Measurements from ENCODE around the gene BOLA3.

The BOLA3 gene

DNA sequence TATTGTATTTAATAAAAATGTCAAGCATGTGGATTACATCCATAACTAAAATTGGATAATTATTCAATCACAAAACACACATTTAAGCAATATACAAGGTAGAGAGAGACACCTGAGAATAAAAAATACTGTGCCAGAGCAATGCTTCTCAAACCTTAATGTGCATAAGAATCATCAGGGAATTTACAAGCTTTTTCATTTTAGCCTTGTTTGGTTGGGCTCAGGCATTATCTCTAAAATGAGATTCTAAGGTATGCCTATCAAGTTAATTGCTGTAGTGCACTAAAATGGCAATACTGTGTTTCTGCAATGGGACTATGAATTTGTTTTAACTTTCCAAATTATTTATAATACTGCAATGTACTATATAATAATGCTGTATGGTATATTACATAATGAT, 30.0 kb upstream of the BOLA3 start:
- H4K8ac ChIP-seq (ENCODE audit: low read depth, low read length): no peak overlapping the region
- H3K79me1 ChIP-seq (ENCODE audit: low read length): peaks cover 7% of the 10 kb centered on the region
- no peaks in the 10 kb centered on the region for H3K9me3 ChIP-seq (ENCODE audit: insufficient read depth, low read depth, low read length)
- peaks cover 0 to 5% of the 10 kb centered on the region in 2 experiments for H3K36me3 ChIP-seq (ENCODE audit: control insufficient read depth in 1 of 2, insufficient read depth in 2 of 2, low read length in 2 of 2)
- peak overlapping the region; percentile 92 for H3K4me3 ChIP-seq (ENCODE audit: low read depth, low read length)
- H3K79me2 ChIP-seq (ENCODE audit: control insufficient read depth, insufficient read depth, low read length, poor library complexity): peaks cover 14% of the 10 kb centered on the region
- H2BK120ac ChIP-seq (ENCODE audit: insufficient read depth, low read length, poor library complexity): no peak overlapping the region
- no peak overlapping the region for H3K9ac ChIP-seq (ENCODE audit: low read length)
- no peak overlapping the region for H2BK12ac ChIP-seq (ENCODE audit: low read length)
- H3K4me2 ChIP-seq (ENCODE audit: low read length): peak overlapping the region; percentile 59
- H4K12ac ChIP-seq (ENCODE audit: low read depth, low read length): no peak overlapping the region
- H3K27me3 ChIP-seq (ENCODE audit: insufficient read depth, low read length): no peaks in the 10 kb centered on the region
- no peak overlapping the region for H4K91ac ChIP-seq (ENCODE audit: low read depth, low read length)
- H3K4me1 ChIP-seq (ENCODE audit: control insufficient read depth in 1 of 2, insufficient read depth in 2 of 2, low read length in 2 of 2): peaks cover 3 to 4% of the 10 kb centered on the region in 2 experiments
- H3K14ac ChIP-seq (ENCODE audit: low read length): no peak overlapping the region
- H3K4ac ChIP-seq (ENCODE audit: low read depth, low read length): no peak overlapping the region
- no peak overlapping the region for H2AFZ ChIP-seq (ENCODE audit: insufficient read depth, low read length, poor library complexity)
- no peak overlapping the region for H3K27ac ChIP-seq (ENCODE audit: low read depth, low read length)
- H2BK5ac ChIP-seq (ENCODE audit: low read depth, low read length, poor library complexity): no peak overlapping the region
- no peak overlapping the region for H3K18ac ChIP-seq (ENCODE audit: low read length)
- no peak for DNase-seq
- no peak overlapping the region for H3K23ac ChIP-seq (ENCODE audit: low read length)
- no peak overlapping the region for H2AK5ac ChIP-seq (ENCODE audit: low read length)

DNA sequence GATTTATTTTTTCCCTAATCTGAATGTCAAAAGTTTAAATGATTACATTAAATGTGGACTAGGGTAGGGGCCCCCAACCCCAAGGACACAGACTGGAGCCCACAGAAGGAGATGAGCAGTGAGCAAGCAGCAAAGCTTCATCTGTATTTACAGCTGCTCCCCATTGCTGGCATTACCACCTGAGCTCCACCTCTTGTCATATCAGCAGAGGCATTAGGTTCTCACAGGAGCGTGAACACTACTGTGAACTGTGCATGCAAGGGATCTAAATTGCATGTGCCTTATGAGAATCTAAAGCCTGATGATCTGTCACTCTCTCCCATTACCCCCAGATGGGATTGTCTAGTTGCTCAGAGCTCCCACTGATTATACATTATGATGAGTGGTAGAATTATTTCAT, 27.2 kb upstream of the BOLA3 start:
- Histone ChIP-seq H2BK5ac (ENCODE audit: low read depth, low read length, poor library complexity) (no peak overlapping the region), H2BK12ac (ENCODE audit: low read length) (no peak overlapping the region), H3K14ac (ENCODE audit: low read length) (no peak overlapping the region), H3K36me3 (ENCODE audit: control insufficient read depth in 1 of 2, insufficient read depth in 2 of 2, low read length in 2 of 2) (peaks cover 15 to 17% of the 10 kb centered on the region in 2 experiments), H3K4me3 (ENCODE audit: low read depth, low read length) (no peak overlapping the region), H3K27me3 (ENCODE audit: insufficient read depth, low read length) (no peaks in the 10 kb centered on the region), H3K9me3 (ENCODE audit: insufficient read depth, low read depth, low read length) (no peaks in the 10 kb centered on the region), H3K79me2 (ENCODE audit: control insufficient read depth, insufficient read depth, low read length, poor library complexity) (peaks cover 14% of the 10 kb centered on the region), H3K79me1 (ENCODE audit: low read length) (peaks cover 7% of the 10 kb centered on the region), H2AK5ac (ENCODE audit: low read length) (no peak overlapping the region), H3K9ac (ENCODE audit: low read length) (no peak overlapping the region), H2AFZ (ENCODE audit: insufficient read depth, low read length, poor library complexity) (no peak overlapping the region), H3K27ac (ENCODE audit: low read depth, low read length) (no peak overlapping the region), H4K91ac (ENCODE audit: low read depth, low read length) (no peak overlapping the region), H3K4me1 (ENCODE audit: control insufficient read depth in 1 of 2, insufficient read depth in 2 of 2, low read length in 2 of 2) (peaks cover 3 to 4% of the 10 kb centered on the region in 2 experiments), H3K18ac (ENCODE audit: low read length) (no peak overlapping the region), H2BK120ac (ENCODE audit: insufficient read depth, low read length, poor library complexity) (no peak overlapping the region), H3K4me2 (ENCODE audit: low read length) (no peak overlapping the region), H4K12ac (ENCODE audit: low read depth, low read length) (no peak overlapping the region), H4K8ac (ENCODE audit: low read depth, low read length) (no peak overlapping the region), H3K4ac (ENCODE audit: low read depth, low read length) (peak overlapping the region; percentile 50), H3K23ac (ENCODE audit: low read length) (no peak overlapping the region)
- DNase-seq: no peak
- WGBS (ENCODE audit: extremely low coverage, insufficient coverage, insufficient read length): no CpG with 5 or more reads among the region's 1 CpG

DNA sequence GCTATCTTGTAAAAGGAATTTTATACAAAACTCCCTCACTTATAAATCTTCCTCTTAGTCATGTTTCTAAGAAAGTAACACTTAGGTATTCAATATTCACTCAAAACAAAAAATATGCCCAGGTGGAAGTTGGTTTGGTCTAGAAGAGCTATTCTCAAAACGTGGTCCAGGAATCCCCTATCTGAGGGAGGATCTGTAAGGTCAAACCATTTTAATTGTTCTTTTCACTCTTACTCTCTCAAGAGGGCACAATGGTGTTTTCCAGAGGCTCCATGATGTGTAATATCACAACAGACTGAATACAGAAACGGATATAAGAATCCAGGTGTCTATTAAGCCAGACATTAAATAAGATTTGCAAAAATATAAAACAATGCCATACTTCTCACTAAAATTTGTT, 21.0 kb upstream of the BOLA3 start:
- no peak for DNase-seq
- Histone ChIP-seq H3K23ac (ENCODE audit: low read length) (no peak overlapping the region), H3K14ac (ENCODE audit: low read length) (no peak overlapping the region), H3K36me3 (ENCODE audit: control insufficient read depth in 1 of 2, insufficient read depth in 2 of 2, low read length in 2 of 2) (peaks cover 32 to 44% of the 10 kb centered on the region in 2 experiments), H3K18ac (ENCODE audit: low read length) (no peak overlapping the region), H2AFZ (ENCODE audit: insufficient read depth, low read length, poor library complexity) (no peak overlapping the region), H3K27ac (ENCODE audit: low read depth, low read length) (no peak overlapping the region), H2BK5ac (ENCODE audit: low read depth, low read length, poor library complexity) (no peak overlapping the region), H3K4me3 (ENCODE audit: low read depth, low read length) (no peak overlapping the region), H3K9ac (ENCODE audit: low read length) (no peak overlapping the region), H3K4me1 (ENCODE audit: control insufficient read depth in 1 of 2, insufficient read depth in 2 of 2, low read length in 2 of 2) (no peaks in the 10 kb centered on the region), H3K79me2 (ENCODE audit: control insufficient read depth, insufficient read depth, low read length, poor library complexity) (no peaks in the 10 kb centered on the region), H2BK120ac (ENCODE audit: insufficient read depth, low read length, poor library complexity) (no peak overlapping the region), H3K4me2 (ENCODE audit: low read length) (no peak overlapping the region), H2BK12ac (ENCODE audit: low read length) (no peak overlapping the region), H2AK5ac (ENCODE audit: low read length) (no peak overlapping the region), H3K4ac (ENCODE audit: low read depth, low read length) (no peak overlapping the region), H3K79me1 (ENCODE audit: low read length) (no peaks in the 10 kb centered on the region), H4K8ac (ENCODE audit: low read depth, low read length) (no peak overlapping the region), H3K9me3 (ENCODE audit: insufficient read depth, low read depth, low read length) (no peaks in the 10 kb centered on the region), H4K12ac (ENCODE audit: low read depth, low read length) (no peak overlapping the region), H3K27me3 (ENCODE audit: insufficient read depth, low read length) (no peaks in the 10 kb centered on the region), H4K91ac (ENCODE audit: low read depth, low read length) (no peak overlapping the region)
- WGBS (ENCODE audit: extremely low coverage, insufficient coverage, insufficient read length): no CpG with 5 or more reads among the region's 2 CpGs

DNA sequence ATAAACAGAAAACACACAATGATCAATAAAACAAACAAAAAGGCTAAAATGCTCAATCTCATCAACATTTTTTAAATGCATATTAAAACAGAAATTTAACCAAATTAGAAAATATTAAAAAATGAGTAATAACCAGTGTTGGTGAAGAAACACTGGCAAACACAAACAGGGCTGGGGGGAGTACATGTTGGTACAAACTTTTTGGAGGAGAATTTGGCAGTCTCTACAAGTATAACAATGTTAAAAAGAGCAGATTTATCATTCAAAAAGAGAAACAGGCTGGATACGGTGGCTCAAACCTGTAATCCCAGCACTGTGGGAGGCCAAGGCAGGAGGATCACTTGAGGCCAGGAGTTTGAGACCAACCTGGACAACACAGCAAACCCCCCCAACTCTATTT, 17.0 kb upstream of the BOLA3 start:
- Histone ChIP-seq H3K4me3 (ENCODE audit: low read depth, low read length) (no peak overlapping the region), H3K9ac (ENCODE audit: low read length) (no peak overlapping the region), H3K4ac (ENCODE audit: low read depth, low read length) (no peak overlapping the region), H3K4me1 (ENCODE audit: control insufficient read depth in 1 of 2, insufficient read depth in 2 of 2, low read length in 2 of 2) (no peaks in the 10 kb centered on the region), H2BK120ac (ENCODE audit: insufficient read depth, low read length, poor library complexity) (no peak overlapping the region), H4K12ac (ENCODE audit: low read depth, low read length) (no peak overlapping the region), H3K36me3 (ENCODE audit: control insufficient read depth in 1 of 2, insufficient read depth in 2 of 2, low read length in 2 of 2) (peaks cover 38 to 46% of the 10 kb centered on the region in 2 experiments), H3K14ac (ENCODE audit: low read length) (no peak overlapping the region), H3K79me1 (ENCODE audit: low read length) (no peaks in the 10 kb centered on the region), H2AK5ac (ENCODE audit: low read length) (no peak overlapping the region), H2BK12ac (ENCODE audit: low read length) (no peak overlapping the region), H2BK5ac (ENCODE audit: low read depth, low read length, poor library complexity) (no peak overlapping the region), H3K79me2 (ENCODE audit: control insufficient read depth, insufficient read depth, low read length, poor library complexity) (no peaks in the 10 kb centered on the region), H3K18ac (ENCODE audit: low read length) (no peak overlapping the region), H2AFZ (ENCODE audit: insufficient read depth, low read length, poor library complexity) (no peak overlapping the region), H3K4me2 (ENCODE audit: low read length) (no peak overlapping the region), H3K27ac (ENCODE audit: low read depth, low read length) (no peak overlapping the region), H3K9me3 (ENCODE audit: insufficient read depth, low read depth, low read length) (no peaks in the 10 kb centered on the region), H3K23ac (ENCODE audit: low read length) (no peak overlapping the region), H4K8ac (ENCODE audit: low read depth, low read length) (no peak overlapping the region), H3K27me3 (ENCODE audit: insufficient read depth, low read length) (no peaks in the 10 kb centered on the region), H4K91ac (ENCODE audit: low read depth, low read length) (no peak overlapping the region)
- no peak for DNase-seq
- no CpG with 5 or more reads among the region's 1 CpG for WGBS (ENCODE audit: extremely low coverage, insufficient coverage, insufficient read length)

All from trophoblast cell (in vitro differentiated cells and primary cell).